ENCODE results near the gene SBDS.

GRCh38 chr7:66957595-66958290 is 37.6 kb downstream of the SBDS start:
- TF ChIP-seq POLR2AphosphoS5 (IDR thresholded peaks at IDR 0.05) (no peak), CTCF (IDR thresholded peaks at IDR 0.05) (no peak), EP300 (IDR thresholded peaks at IDR 0.05; ENCODE audit: low read depth) (no peak)
